DOHH2 (cell line): ENCODE results near the gene SYNE1.

Experiments used
- CTCF ChIP-seq: fragments of 200-600 bp; sonication (generic); IDR thresholded peaks from one replicate; pipeline ENCODE4 v1.5.1; 2014; ENCODE audit warnings: antibody characterized with exemption, mild to moderate bottlenecking, low read depth, low read length; ENCODE audit not compliant: poor library complexity, severe bottlenecking
- EZH2phosphoT487 ChIP-seq: fragments of 200-600 bp; sonication (generic); IDR thresholded peaks from 2 replicates; pipeline ENCODE4 v1.6.1; 2017; ENCODE audit warnings: borderline replicate concordance, mild to moderate bottlenecking, antibody characterized with exemption, low read length, moderate library complexity, mixed read lengths

DNA sequence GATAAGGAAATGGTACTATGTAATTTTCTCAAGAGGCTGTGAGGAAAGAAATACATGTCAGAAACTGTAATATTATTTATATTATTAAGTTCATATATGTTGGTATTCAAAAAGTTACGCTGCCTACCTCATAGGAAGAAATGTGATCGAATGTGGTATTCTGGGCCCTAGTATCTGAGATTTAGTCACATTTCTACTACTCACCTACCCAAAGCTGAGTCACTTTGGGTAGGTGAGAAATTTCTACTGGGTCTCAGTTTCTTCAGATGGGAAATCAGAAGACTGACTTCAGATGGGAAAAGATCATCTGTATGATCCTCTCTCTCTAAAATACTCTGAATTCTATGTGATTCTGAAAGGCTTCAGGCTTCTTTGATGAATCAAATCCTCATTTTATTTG lies 411.0 kb downstream of the SYNE1 start:
- TF ChIP-seq CTCF: no peak
- TF ChIP-seq EZH2phosphoT487: no peak
